HUES6 (cell line): ENCODE results near the gene LIM2.

Experiments
- H3K27ac ChIP-seq: 2 replicates; pipeline ENCODE4 v1.7.0; 2013; ENCODE audit warnings: low read depth, mild to moderate bottlenecking, low read length, inconsistent platforms
- H3K27me3 ChIP-seq: 2 replicates; pipeline ENCODE4 v1.6.1; 2013; ENCODE audit warnings: low read length; ENCODE audit not compliant: control insufficient read depth, insufficient read depth
- H3K36me3 ChIP-seq: 2 replicates; pipeline ENCODE4 v1.6.1; 2013; ENCODE audit warnings: low read length; ENCODE audit not compliant: control insufficient read depth, insufficient read depth
- H3K4me1 ChIP-seq: 2 replicates; pipeline ENCODE4 v1.6.1; 2013; ENCODE audit warnings: low read length; ENCODE audit not compliant: control insufficient read depth, insufficient read depth
- H3K4me3 ChIP-seq: 2 replicates; pipeline ENCODE4 v1.5.1; 2013; ENCODE audit warnings: low read depth, low read length
- H3K9ac ChIP-seq: one replicate; pipeline ENCODE4 v1.6.1; 2013; ENCODE audit warnings: mild to moderate bottlenecking, low read length
- H3K9me3 ChIP-seq: 2 replicates; pipeline ENCODE4 v1.6.1; 2013; ENCODE audit warnings: low read depth, low read length; ENCODE audit not compliant: control insufficient read depth, insufficient read depth

Gene LIM2

DNA sequence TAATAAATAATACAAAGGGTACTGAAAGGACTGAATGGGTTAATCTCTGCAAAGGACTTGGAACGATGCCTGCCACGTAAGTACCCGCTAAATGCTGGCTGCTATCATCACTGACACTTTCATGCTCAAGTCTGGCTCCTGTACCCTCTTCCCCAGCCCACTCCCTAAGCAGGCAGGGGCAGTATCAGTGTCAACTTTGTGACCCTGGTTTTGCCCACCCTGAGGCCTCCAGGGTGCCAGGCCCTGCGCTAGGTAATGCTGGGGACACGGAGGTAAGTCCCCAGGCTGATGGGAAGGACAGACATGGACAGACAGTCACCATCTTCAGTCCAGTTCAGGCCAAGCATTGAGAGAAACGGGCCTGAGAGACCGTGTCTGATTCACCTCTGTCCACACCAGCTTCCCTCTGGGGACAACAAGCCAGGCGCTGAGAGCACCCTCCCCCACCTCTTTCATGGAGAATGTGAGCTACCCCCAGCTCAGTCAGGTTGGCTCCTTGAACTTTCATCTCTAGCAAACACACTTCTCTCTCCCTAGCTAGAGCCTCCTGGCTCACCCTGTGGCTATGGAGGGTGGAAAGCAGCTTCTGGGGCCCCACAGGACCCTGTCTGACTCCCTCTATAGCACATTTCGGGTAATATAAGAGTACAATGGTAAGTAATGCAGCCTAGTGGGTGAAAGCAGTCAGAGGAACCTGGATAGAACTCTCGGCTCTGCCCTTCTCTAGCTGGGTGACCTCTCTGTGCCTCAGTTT is 22.4 kb downstream of the LIM2 start:
- Histone ChIP-seq H3K27ac (no peak overlapping the region), H3K4me3 (peak overlapping the region; percentile 64), H3K9me3 (no peaks in the 10 kb centered on the region), H3K27me3 (no peaks in the 10 kb centered on the region), H3K9ac (peak overlapping the region; percentile 80), H3K4me1 (peaks cover 32% of the 10 kb centered on the region), H3K36me3 (no peaks in the 10 kb centered on the region)

DNA sequence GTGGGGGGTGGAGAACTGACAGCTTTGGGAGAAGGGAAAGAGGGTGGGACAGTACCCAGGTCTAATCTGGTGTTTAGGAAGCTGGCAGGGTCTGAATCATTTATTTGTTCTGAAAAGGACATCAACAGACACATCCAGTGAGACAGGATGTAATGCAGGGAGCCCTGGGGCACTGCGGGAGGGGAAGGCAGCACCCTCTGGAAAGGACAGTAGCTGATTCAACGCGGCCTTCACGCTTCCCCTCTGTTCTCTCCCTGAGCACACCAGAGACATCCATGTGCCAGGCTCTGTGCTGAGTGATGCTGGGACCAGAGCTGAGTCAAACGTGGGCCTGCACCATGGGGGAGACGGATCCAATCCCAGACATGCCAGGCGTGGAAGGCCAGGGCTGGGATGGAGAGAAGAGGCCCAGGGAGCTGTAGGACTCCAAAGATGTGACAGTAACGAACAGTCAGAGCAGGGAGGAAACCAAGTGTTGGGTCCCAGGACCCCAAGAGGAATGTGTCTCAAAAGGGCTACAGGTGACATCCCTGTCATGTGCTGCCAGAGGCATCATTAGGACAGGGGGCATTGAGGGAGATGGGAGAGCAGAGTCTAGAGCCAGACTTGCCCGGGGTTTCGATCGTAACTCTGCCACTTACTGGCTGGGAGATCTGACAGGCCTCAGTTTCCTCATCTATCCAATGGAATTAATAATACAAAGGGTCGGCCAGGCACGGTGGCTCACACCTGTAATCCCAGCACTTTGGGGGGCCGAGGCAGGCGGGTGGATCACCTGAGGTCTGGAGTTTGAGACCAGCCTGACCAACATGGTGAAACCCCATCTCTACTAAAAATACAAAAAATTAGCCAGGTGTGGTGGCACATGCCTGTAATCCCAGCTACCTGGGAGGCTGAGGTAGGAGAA is 23.3 kb downstream of the LIM2 start:
- no peak overlapping the region for H3K9ac ChIP-seq
- no peaks in the 10 kb centered on the region for H3K27me3 ChIP-seq
- no peaks in the 10 kb centered on the region for H3K36me3 ChIP-seq
- peaks cover 32% of the 10 kb centered on the region for H3K4me1 ChIP-seq
- no peak overlapping the region for H3K27ac ChIP-seq
- no peak overlapping the region for H3K4me3 ChIP-seq
- H3K9me3 ChIP-seq: no peaks in the 10 kb centered on the region

GRCh38 chr19:51361239-51361638 is 26.5 kb downstream of the LIM2 start:
- Histone ChIP-seq H3K27me3 (no peaks in the 10 kb centered on the region), H3K36me3 (no peaks in the 10 kb centered on the region), H3K9me3 (no peaks in the 10 kb centered on the region), H3K4me1 (peaks cover 25% of the 10 kb centered on the region), H3K9ac (no peak overlapping the region), H3K4me3 (no peak overlapping the region), H3K27ac (no peak overlapping the region)

DNA sequence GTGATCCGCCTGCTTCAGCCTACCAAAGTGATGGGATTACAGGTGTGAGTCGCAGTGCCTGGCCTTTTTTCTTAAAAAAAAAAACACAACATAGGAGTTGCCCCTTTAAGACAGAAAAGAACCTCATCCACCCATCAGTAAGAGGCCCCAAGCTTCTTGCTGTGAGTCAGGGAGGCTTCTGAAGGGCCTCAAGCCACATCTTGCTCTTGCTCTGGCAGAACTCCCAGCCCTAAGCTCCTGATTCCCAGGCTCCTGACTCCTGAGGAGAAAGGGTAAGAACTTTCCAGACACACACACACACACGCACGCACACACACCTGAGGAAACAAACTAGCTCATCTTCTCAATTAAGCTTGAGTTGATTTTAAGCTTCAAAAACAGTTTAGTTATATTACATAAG is 28.5 kb downstream of the LIM2 start:
- Histone ChIP-seq H3K36me3 (no peaks in the 10 kb centered on the region), H3K4me1 (peaks cover 20% of the 10 kb centered on the region), H3K27ac (no peak overlapping the region), H3K27me3 (no peaks in the 10 kb centered on the region), H3K9me3 (no peaks in the 10 kb centered on the region), H3K9ac (no peak overlapping the region), H3K4me3 (no peak overlapping the region)

DNA sequence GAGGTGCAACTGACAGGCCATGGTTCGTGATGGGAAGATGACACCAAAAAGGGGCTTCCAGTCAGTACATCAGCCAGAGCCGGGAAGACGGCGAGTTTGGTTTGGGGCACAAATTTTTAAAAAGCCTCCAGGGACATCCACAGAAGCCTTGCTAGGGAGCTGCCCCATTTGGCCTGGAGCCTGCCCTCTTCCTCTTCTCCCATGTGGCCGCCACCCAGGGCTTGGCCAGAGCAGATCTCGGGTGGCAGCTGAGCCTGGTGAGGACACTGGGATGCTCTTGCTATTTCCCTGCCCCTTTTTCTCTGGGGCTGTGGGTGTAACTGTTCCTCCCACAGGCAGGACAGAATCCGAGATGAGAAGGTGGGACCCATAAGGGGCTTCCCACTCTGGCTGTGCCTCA is 29.8 kb downstream of the LIM2 start:
- Histone ChIP-seq H3K9me3 (no peaks in the 10 kb centered on the region), H3K4me1 (peaks cover 16% of the 10 kb centered on the region), H3K9ac (no peak overlapping the region), H3K27ac (no peak overlapping the region), H3K27me3 (no peaks in the 10 kb centered on the region), H3K4me3 (no peak overlapping the region), H3K36me3 (no peaks in the 10 kb centered on the region)

DNA sequence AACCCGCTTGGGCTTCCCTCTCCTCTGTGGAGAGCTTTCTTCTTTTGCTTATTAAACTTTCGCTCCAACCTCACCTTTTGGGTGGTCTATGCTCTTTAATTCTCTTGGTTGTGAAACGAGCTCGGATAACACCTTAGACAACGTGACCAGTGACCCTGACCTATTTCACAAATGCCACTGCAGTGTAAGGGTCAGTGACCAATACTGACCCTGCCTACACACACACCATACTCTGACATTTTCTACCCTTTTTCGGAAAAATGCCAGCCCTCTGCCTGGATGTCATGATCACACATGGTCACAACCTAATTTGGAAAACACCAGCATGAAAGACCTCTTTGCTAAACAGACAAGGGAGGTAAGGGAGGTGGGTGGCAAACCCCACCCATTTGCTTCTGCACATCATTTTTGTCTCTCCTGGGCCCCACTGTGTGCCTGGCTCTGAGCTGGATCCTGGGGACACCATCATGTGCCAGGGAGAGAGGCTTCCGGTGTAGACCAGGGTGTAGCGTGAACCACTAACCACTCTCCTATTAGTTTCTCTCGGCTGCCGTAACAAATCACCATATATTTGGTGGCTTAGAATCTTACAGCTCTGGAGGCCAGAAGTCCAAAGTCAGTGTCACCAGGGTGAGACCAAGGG is 31.5 kb downstream of the LIM2 start:
- Histone ChIP-seq H3K27me3 (no peaks in the 10 kb centered on the region), H3K9ac (no peak overlapping the region), H3K36me3 (peaks cover 5% of the 10 kb centered on the region; the same call in 1 of the 2 replicates), H3K27ac (no peak overlapping the region), H3K4me3 (no peak overlapping the region), H3K9me3 (no peaks in the 10 kb centered on the region), H3K4me1 (peaks cover 11% of the 10 kb centered on the region)

GRCh38 chr19:51354742-51355148 is 33.0 kb downstream of the LIM2 start:
- Histone ChIP-seq H3K9me3 (no peaks in the 10 kb centered on the region), H3K36me3 (peaks cover 12% of the 10 kb centered on the region), H3K27me3 (no peaks in the 10 kb centered on the region), H3K9ac (peak overlapping the region; percentile 25), H3K4me3 (no peak overlapping the region), H3K27ac (no peak overlapping the region), H3K4me1 (peaks cover 11% of the 10 kb centered on the region)

DNA sequence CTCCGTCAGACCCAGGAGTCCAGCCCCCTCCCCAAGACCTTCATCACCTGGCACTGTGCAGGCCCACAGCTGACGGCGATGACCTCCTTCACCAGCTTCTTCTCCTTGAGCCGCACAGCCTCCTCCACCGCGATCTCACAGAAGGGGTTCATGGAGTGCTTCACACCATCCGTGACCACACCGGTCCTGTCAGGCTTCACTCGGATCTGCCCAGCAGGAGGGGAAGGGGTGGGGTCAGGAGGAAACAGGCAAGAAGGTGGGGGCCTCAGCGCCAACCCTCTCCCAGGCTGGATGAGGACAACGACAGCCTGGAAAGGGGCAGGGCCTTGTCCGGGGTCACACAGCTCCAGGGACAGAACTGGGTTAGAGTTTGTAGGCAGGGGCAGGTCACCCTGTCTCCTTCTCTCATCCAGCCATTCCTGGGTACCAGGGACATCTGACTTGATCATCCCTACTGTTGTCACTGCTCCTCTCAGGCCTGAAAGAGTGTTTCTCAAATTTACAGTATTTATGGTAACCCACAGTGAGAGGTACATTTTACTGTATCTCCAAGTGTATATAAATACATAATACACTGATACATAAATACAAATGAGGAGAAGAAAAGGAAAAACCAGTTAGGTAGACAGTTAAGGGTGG is 33.6 kb downstream of the LIM2 start:
- Histone ChIP-seq H3K36me3 (peaks cover 12% of the 10 kb centered on the region), H3K4me3 (peak overlapping the region; percentile 11; the same call in 1 of the 2 replicates), H3K9me3 (no peaks in the 10 kb centered on the region), H3K27me3 (no peaks in the 10 kb centered on the region), H3K4me1 (peaks cover 11% of the 10 kb centered on the region), H3K27ac (no peak overlapping the region), H3K9ac (peak overlapping the region; percentile 25)

GRCh38 chr19:51352783-51353360 is 34.9 kb downstream of the LIM2 start:
- H3K9ac ChIP-seq: no peak overlapping the region
- H3K4me3 ChIP-seq: no peak overlapping the region
- H3K9me3 ChIP-seq: no peaks in the 10 kb centered on the region
- H3K27ac ChIP-seq: no peak overlapping the region
- H3K4me1 ChIP-seq: peaks cover 11% of the 10 kb centered on the region
- H3K36me3 ChIP-seq: peaks cover 12% of the 10 kb centered on the region
- H3K27me3 ChIP-seq: no peaks in the 10 kb centered on the region

DNA sequence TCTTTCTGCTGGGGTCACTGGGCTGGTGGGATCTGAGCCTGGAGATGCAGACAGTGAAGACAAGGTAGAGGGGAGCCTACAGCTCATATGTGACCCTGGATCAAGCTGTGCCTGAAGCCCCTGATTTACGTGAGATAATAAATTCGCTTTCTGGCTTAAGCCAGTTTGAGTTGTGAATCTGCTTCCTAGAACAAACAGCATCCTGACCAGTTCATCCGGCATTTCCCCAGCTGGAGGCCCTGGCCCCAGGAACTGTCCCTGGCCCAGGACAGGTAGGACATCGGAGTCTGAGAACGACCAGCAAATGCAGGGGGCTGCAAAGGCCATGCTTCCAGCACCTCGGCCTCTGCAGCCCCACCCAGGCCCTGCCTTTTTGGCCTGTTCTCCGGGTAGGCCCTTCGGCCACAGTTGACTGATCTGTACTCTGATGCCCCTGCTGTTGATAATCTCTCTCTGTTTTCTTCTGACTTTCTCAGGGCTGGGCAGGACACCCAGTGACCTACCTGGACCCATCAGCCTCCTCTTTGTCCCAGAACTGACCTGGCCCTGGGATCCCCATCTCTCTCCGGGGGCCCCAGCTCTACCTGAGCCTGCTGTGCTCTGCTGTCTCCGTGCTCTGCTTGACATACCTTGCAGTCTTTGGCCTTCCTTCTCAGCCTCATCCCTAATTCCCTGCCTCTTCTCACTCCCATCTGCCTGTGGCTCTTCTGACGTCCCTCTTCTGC is 36.3 kb downstream of the LIM2 start:
- peaks cover 11% of the 10 kb centered on the region for H3K4me1 ChIP-seq
- H3K36me3 ChIP-seq: peaks cover 12% of the 10 kb centered on the region
- H3K4me3 ChIP-seq: no peak overlapping the region
- no peaks in the 10 kb centered on the region for H3K27me3 ChIP-seq
- no peaks in the 10 kb centered on the region for H3K9me3 ChIP-seq
- no peak overlapping the region for H3K27ac ChIP-seq
- H3K9ac ChIP-seq: no peak overlapping the region
